GM13977 (cell line): ENCODE measurements around the gene CFAP61.
"Not testable (repeated sequence)": the region's sequence is repeated elsewhere in the genome, so short reads cannot be mapped to it uniquely, and the experiment has no call there.

ENCODE experiments used
- DNase-seq: peaks from one replicate; pipeline ENCODE4 v3.0.0; 2012; ENCODE audit warnings: low spot score
- in situ Hi-C: fragments of 300-500 bp; cut with MboI; formaldehyde crosslinking; loops from one replicate; pipeline ENCODE4 v1.12.0; 2022; ENCODE audit warnings: low sequenced_read_pairs, low pct_unique_long_range_greater_than_20kb, mixed read lengths, inconsistent platforms; ENCODE audit not compliant: unreplicated experiment
- TF ChIP-seq, protein P1 (sequence below): IDR thresholded peaks from 2 replicates; pipeline ENCODE4 v1.5.1; 2012; ENCODE audit warnings: mild to moderate bottlenecking, control low read depth; ENCODE audit not compliant: insufficient read depth; ENCODE audit errors: extremely low read depth, missing control alignments

Gene CFAP61, protein sequence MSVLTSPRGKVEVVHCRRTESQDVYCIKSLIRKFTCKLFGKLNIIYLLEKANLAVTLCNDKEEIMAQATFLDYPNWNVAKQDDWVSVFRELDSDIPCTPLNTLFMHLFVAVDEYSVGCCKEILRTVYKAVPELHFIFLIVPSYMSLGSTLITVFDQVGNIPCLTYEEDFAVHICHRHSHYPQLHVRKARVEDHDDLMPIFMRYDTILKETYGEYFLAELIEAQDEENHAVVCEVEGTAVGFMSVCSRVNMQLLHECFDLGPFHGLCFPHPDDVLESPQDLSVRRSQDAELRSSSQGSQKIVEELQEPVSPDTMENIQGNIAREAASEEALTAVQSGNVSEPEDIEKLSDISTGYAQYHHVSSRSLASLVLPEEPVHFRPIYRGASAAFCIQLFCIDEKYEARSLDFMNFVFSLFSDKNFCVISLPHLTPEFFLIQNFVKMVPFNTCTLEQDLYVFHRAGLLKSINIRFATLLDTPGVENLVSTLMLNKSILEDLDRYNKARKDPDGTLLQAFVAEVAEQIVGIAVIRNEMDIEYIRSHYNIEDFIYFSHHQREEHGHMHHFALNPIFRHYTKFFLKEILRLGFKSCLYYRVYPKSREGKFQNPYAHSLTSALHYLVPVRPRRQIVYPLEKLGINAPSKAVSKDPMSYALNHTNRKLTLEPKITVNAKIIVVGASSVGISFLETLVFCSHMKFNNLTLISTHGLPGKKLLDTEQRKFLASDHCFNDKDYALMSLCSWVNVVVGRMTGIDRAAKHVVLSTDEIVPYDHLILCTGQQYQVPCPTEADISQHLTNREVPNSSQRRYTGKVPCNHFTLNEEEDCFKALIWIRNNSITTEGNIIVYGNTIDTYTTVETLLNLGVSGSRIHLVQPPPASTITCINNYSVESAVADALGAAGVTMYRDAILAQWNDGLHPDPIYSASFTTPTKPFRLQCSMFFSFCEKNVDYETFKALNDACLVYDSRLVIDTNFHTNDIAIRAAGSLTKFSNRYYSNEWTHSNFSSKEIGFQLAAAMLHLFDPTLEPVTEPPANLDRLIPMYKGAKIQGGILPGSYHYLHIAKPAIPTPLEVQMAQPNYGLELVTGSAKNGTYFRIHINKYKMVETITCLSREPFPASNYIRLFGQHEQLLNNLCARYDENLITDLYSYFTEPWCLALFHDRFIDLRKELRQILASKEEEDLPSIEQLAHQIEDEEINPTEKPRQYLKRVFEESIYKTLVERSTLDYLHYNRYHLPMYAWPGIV

DNA sequence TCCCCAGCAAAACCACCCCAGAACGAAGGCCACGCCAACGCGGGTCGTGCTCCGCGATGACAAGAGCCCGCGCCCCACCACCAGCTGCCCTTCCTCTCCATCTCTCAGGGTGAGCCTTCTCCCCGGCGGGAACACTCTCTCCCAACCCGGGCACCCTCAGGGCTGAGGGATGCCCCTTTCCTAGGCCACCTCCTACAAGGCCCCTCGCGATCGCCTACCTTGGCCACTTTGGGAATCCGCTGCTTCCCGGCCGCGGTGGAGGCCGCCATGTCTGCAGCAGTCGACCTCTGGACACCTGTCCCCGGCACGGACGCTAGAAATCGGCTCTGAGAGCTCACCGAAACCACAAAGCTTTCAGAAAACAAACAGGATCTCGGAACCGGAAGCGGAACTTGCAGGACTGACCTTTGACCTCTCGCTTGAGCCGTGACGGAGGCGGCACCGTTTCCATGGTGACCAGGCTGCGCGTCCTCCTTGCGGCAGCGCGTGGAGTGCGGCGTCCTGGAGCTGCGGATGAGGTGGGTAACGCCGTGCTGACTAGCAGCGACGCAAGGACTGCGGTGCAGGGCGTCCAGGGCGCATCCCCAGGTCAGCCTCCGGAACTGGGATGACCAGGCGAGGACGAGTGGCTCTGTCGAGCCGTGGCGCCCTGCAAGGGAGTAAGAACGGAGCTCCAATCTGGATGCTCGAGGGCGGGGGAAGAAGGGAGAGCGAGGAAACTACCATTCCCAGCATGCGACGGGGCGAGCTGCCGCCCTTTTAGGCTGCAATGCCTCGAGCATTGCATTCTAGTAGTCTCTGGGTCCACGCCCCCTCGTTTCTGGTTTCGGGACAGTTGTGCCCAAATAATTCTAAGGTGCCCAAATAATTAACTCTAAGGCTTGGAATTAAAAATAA, at the start of gene CFAP61, which contains the start of gene CRNKL1:
CFAP61 (plus strand) TSS at position 459 of the 897 bp plus-strand sequence. CDS start 4,122 bp downstream, outside the sequence.
CRNKL1 (minus strand) TSS at position 393 of the 897 bp plus-strand sequence; CDS start at position 269, 124 bp downstream.
- in situ Hi-C loops = no loop called here
- peak; percentile 91 for DNase-seq
- TF ChIP-seq, protein P1, sequence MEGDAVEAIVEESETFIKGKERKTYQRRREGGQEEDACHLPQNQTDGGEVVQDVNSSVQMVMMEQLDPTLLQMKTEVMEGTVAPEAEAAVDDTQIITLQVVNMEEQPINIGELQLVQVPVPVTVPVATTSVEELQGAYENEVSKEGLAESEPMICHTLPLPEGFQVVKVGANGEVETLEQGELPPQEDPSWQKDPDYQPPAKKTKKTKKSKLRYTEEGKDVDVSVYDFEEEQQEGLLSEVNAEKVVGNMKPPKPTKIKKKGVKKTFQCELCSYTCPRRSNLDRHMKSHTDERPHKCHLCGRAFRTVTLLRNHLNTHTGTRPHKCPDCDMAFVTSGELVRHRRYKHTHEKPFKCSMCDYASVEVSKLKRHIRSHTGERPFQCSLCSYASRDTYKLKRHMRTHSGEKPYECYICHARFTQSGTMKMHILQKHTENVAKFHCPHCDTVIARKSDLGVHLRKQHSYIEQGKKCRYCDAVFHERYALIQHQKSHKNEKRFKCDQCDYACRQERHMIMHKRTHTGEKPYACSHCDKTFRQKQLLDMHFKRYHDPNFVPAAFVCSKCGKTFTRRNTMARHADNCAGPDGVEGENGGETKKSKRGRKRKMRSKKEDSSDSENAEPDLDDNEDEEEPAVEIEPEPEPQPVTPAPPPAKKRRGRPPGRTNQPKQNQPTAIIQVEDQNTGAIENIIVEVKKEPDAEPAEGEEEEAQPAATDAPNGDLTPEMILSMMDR = no peak

DNA sequence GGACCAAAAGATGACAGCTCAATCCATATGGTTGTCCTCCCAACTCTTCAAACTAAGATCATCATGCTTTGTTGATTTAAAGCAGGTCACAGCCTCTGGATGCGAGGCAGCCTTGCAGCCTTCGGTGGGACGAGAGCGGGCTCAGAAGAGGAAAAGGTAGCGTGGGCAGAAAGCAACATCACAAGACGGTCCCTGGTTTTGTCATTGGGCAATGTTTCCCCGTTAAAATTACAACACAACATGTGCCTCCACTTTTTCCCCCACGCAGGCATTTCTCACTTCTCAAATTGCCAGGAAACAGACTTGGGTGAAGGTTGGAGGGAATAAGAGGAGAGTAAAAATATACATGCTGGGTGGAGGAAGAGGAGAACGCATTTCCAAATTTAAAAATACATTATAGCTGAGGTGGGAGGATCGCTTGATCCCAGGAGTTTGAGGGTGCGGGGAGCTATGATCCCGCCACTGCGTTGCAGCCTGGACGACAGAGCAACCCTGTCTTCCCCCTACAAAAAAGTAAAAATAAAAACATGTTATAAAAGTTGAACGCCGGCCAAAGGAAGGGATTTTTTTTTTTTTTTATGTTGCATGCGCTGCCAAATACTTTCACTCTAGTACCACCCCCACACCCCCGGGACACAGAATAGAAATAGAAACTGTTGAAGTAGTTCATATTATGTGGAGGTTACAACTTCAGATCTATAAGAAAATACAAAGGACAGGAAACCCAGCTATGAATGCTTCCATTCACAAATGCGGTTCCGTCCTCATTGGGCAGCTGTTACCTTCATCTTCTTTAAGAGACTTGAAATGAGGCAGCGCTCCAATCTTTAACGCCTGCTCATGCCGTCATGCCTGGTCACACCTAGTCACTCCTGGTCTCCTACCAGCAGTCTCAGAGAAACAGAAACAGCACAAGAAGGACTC, 49.0 kb upstream of the CFAP61 start:
- peak; percentile 52 for DNase-seq
- TF ChIP-seq, protein P1 = no peak
- in situ Hi-C loops = no loop called here

DNA sequence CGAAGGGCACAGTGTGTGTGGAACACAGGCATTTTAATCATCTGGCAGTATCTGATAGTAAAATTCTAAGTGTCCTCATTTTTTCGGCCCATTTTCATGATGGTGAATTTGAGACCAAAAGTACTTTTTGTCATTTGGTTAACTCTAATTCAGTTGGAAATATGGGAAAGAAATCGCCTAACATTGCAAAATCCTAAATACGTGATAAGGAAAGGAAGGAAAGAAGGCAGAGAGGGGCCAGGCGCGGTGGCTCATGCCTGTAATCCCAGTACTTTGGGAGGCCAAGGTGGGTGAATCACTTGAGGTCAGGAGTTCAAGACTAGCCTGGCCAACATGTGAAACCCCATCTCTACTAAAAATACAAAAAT, 48.4 kb upstream of the CFAP61 start:
- DNase-seq, in situ Hi-C loops: not testable (repeated sequence)

DNA sequence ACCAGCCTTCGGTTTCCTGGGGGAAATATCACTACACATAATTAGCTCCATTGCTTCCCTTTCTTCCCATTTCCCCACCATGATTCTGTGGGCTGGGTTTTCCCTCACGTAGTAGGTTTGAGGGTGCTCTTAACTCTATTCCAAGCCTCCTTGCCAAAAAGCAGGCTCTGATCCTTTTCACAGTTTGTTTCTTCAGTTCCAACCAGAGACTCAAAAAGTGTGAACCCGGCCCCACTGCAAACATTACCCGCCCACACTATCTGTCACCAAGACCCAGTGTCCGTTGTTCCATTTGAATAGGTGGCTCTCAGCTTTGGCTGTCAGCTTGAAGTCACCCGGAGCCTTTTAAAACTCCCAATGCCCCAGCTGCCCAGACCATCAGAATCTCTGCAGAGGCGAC, 47.0 kb upstream of the CFAP61 start:
- in situ Hi-C loops = no loop called here
- no peak for DNase-seq
- TF ChIP-seq, protein P1 = no peak

DNA sequence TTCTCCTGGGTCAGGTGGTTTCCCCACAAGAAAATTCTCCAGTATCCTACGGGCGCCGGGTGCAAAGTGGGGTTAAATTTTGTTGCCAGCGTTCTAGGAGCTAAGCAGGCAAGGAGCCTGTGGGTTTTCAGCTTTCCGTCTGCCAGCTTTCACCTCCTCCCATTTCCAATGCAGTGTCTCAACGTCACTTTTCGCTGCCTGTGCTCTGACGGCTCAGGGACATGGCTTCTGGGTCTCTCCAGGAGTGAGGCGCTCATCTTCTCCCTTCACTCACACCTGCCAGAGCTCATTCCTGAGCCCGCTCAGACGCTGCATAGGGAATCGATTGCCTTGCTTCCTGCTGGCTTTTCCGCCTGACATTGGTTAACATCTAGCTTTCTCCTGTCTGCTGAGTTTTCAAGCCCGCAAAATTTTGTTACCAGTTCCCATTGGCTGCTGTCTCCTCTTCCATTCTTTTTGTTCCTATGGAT, 42.5 kb upstream of the CFAP61 start:
- TF ChIP-seq, protein P1 = no peak
- no peak for DNase-seq
- in situ Hi-C loops = no loop called here
